IMR-90 (cell line): Measurements from ENCODE around the gene RELN. TPM values are rescaled to one million over a fixed set of nuclear protein-coding genes. Genes with fewer than 3 reads are reported as not detected.
A peak's percentile ranks its signal among the peaks of the same experiment; 100 is the strongest.

Experiments
- ATAC-seq: fragments of 200-7000 bp; cut with Tn5 transposase; 2 replicates; pipeline ENCODE4 v1.9.1; 2020; ENCODE audit warnings: low read depth, mild to moderate bottlenecking, moderate library complexity
- BruUV-seq: library from RNA; stranded (reverse); fragments of 400-500 nt; replicated peaks from 2 replicates; lab custom pipeline; 2021; lab: Mats Ljungman, UMichigan
- CTCF ChIA-PET: fragments of 300-600 bp; formaldehyde crosslinking; extraction: SDS; loops from one replicate; lab custom pipeline; 2021; ENCODE audit warnings: antibody characterized with exemption; lab: Yijun Ruan, JAX
- POLR2A ChIA-PET: fragments of 300-600 bp; sonication (Branson Sonifier 250); formaldehyde crosslinking; loops from one replicate; lab custom pipeline; 2022; ENCODE audit warnings: antibody characterized with exemption; ENCODE audit not compliant: unreplicated experiment; lab: Charles Lee
- DNase-seq: peaks from one replicate; pipeline ENCODE4 v3.0.0; 2013
- H2AFZ ChIP-seq: replicated peaks from 2 replicates; pipeline ENCODE3; 2013; ENCODE audit warnings: low read length, mild to moderate bottlenecking; ENCODE audit not compliant: poor library complexity
- H2AK5ac ChIP-seq: 2 replicates; pipeline ENCODE4 v1.6.1; 2013; ENCODE audit warnings: low read depth, low read length, inconsistent platforms
- H2AK9ac ChIP-seq: replicated peaks from 2 replicates; pipeline ENCODE3; 2013; ENCODE audit warnings: mild to moderate bottlenecking, low read depth, low read length, moderate library complexity; ENCODE audit not compliant: poor library complexity
- H2BK120ac ChIP-seq: 2 replicates; pipeline ENCODE4 v1.6.1; 2013; ENCODE audit warnings: low read depth, low read length, inconsistent platforms
- H2BK15ac ChIP-seq: 3 replicates; pipeline ENCODE4 v1.6.1; 2013; ENCODE audit warnings: low read depth, low read length, inconsistent platforms
- H2BK20ac ChIP-seq: 2 replicates; pipeline ENCODE4 v1.6.1; 2013; ENCODE audit warnings: low read depth, mild to moderate bottlenecking, inconsistent platforms, low read length, moderate library complexity
- H2BK5ac ChIP-seq: 2 replicates; pipeline ENCODE4 v1.6.1; 2013; ENCODE audit warnings: mild to moderate bottlenecking, low read depth, low read length, inconsistent platforms; ENCODE audit not compliant: poor library complexity, severe bottlenecking
- H3K14ac ChIP-seq: replicated peaks from 2 replicates; pipeline ENCODE4 v1.6.1; 2013; ENCODE audit warnings: low read depth, low read length, inconsistent platforms
- H3K18ac ChIP-seq: 2 replicates; pipeline ENCODE4 v1.6.1; 2013; ENCODE audit warnings: low read depth, low read length, control low read depth
- H3K23ac ChIP-seq: 2 replicates; pipeline ENCODE4 v1.6.1; 2013; ENCODE audit warnings: low read depth, low read length, inconsistent platforms
- H3K27ac ChIP-seq: 2 replicates; pipeline ENCODE4 v1.5.1; 2013; ENCODE audit warnings: mild to moderate bottlenecking, control low read depth, low read length; ENCODE audit not compliant: insufficient read depth
- H3K27me3 ChIP-seq: 2 replicates; pipeline ENCODE4 v1.6.1; 2013; ENCODE audit warnings: low read length; ENCODE audit not compliant: control insufficient read depth, insufficient read depth
- H3K36me3 ChIP-seq: 2 replicates; pipeline ENCODE4 v1.6.1; 2013; ENCODE audit warnings: low read length, mixed read lengths; ENCODE audit not compliant: control insufficient read depth, insufficient read depth
- H3K4ac ChIP-seq: 2 replicates; pipeline ENCODE4 v1.6.1; 2013; ENCODE audit warnings: low read depth, low read length, inconsistent platforms
- H3K4me1 ChIP-seq: 2 replicates; pipeline ENCODE4 v1.6.1; 2013; ENCODE audit warnings: low read length, mixed read lengths; ENCODE audit not compliant: control insufficient read depth, insufficient read depth
- H3K4me2 ChIP-seq: 2 replicates; pipeline ENCODE4 v1.6.1; 2013; ENCODE audit warnings: low read depth, mild to moderate bottlenecking, control low read depth, low read length, moderate library complexity
- H3K4me3 ChIP-seq: 2 replicates; pipeline ENCODE4 v1.5.1; 2013; ENCODE audit warnings: low read depth, mild to moderate bottlenecking, control low read depth, low read length, moderate library complexity; ENCODE audit not compliant: insufficient read depth
- H3K56ac ChIP-seq: 2 replicates; pipeline ENCODE4 v1.6.1; 2013; ENCODE audit warnings: low read length, inconsistent platforms; ENCODE audit not compliant: insufficient read depth; ENCODE audit errors: extremely low read depth
- H3K79me1 ChIP-seq, 2 experiments: 2 replicates each; pipeline ENCODE4 v1.6.1; 2013; ENCODE audit warnings: low read length in 2 of 2, inconsistent platforms in 1 of 2, low read depth in 1 of 2
- H3K9ac ChIP-seq: 2 replicates; pipeline ENCODE4 v1.6.1; 2013; ENCODE audit warnings: low read depth, low read length, control low read depth
- H3K9me1 ChIP-seq: 2 replicates; pipeline ENCODE4 v1.6.1; 2013; ENCODE audit warnings: low read length, inconsistent platforms; ENCODE audit not compliant: insufficient read depth
- H3K9me3 ChIP-seq: 2 replicates; pipeline ENCODE4 v1.6.1; 2013; ENCODE audit warnings: low read length; ENCODE audit not compliant: control insufficient read depth, insufficient read depth
- H4K20me1 ChIP-seq: 2 replicates; pipeline ENCODE4 v1.6.1; 2013; ENCODE audit warnings: low read length, inconsistent platforms; ENCODE audit not compliant: insufficient read depth
- H4K5ac ChIP-seq: 2 replicates; pipeline ENCODE4 v1.6.1; 2013; ENCODE audit warnings: mild to moderate bottlenecking, low read depth, low read length, control low read depth
- H4K8ac ChIP-seq, 2 experiments: 2 replicates each; pipeline ENCODE4 v1.6.1; 2013; ENCODE audit warnings: low read depth in 2 of 2, low read length in 2 of 2, control low read depth in 1 of 2, inconsistent platforms in 1 of 2
- H4K91ac ChIP-seq: 2 replicates; pipeline ENCODE4 v1.6.1; 2013; ENCODE audit warnings: low read depth, low read length, inconsistent platforms; ENCODE audit not compliant: insufficient read depth
- BHLHE40 ChIP-seq: fragments of 150-350 bp; IDR thresholded peaks from 2 replicates; pipeline ENCODE4 v1.6.1; 2016; ENCODE audit warnings: mild to moderate bottlenecking, low read depth, low read length
- CEBPB ChIP-seq: IDR thresholded peaks from 2 replicates; pipeline ENCODE4 v1.6.1; 2012; ENCODE audit warnings: low read depth, low read length, improper control_type of control experiment
- CHD1 ChIP-seq: IDR thresholded peaks from 2 replicates; pipeline ENCODE4 v1.6.1; 2012; ENCODE audit warnings: low read depth, low read length, improper control_type of control experiment
- ELK1 ChIP-seq: fragments of 150-350 bp; IDR thresholded peaks from 2 replicates; pipeline ENCODE4 v1.6.1; 2016; ENCODE audit warnings: low read depth, mild to moderate bottlenecking, low read length, moderate library complexity, borderline replicate concordance
- FOS ChIP-seq: fragments of 150-350 bp; IDR thresholded peaks from 2 replicates; pipeline ENCODE4 v1.6.1; 2016; ENCODE audit warnings: low read depth, low read length
- MAFK ChIP-seq: IDR thresholded peaks from 2 replicates; pipeline ENCODE4 v1.6.1; 2012; ENCODE audit warnings: low read depth, low read length, improper control_type of control experiment
- MAZ ChIP-seq: IDR thresholded peaks from 2 replicates; pipeline ENCODE4 v1.6.1; 2012; ENCODE audit warnings: low read depth, mild to moderate bottlenecking, low read length, improper control_type of control experiment, moderate library complexity, borderline replicate concordance
- MXI1 ChIP-seq: IDR thresholded peaks from 2 replicates; pipeline ENCODE4 v1.6.1; 2012; ENCODE audit warnings: low read depth, mild to moderate bottlenecking, low read length, moderate library complexity, borderline replicate concordance
- NFE2L2 ChIP-seq: fragments of 150-350 bp; IDR thresholded peaks from 2 replicates; pipeline ENCODE4 v1.6.1; 2016; ENCODE audit warnings: low read depth, mild to moderate bottlenecking, low read length
- POLR2A ChIP-seq: IDR thresholded peaks from 2 replicates; pipeline ENCODE4 v1.6.1; 2012; ENCODE audit warnings: mild to moderate bottlenecking, low read depth, low read length
- RAD21 ChIP-seq: IDR thresholded peaks from 2 replicates; pipeline ENCODE4 v1.6.1; 2012; ENCODE audit warnings: low read length, improper control_type of control experiment
- RCOR1 ChIP-seq: IDR thresholded peaks from 2 replicates; pipeline ENCODE4 v1.6.1; 2012; ENCODE audit warnings: mild to moderate bottlenecking, low read length, improper control_type of control experiment; ENCODE audit not compliant: insufficient replicate concordance
- RFX5 ChIP-seq: IDR thresholded peaks from 2 replicates; pipeline ENCODE4 v1.8.0; 2012; ENCODE audit warnings: low read depth, mild to moderate bottlenecking, low read length, moderate library complexity
- USF2 ChIP-seq: fragments of 150-350 bp; IDR thresholded peaks from 2 replicates; pipeline ENCODE4 v1.6.1; 2017; ENCODE audit warnings: mild to moderate bottlenecking, antibody characterized with exemption, low read length, low read depth
- WGBS, 2 experiments: methylation state at CpG; one replicate each; pipeline versions ENCODE4 v1.1.5 to v1.1.7; 2013; ENCODE audit warnings: missing lambda C conversion rate in 2 of 2; ENCODE audit not compliant: insufficient read length in 1 of 2; ENCODE audit errors: extremely low coverage in 2 of 2; 5-methylcytosine and 5-hydroxymethylcytosine counted together
- dilution Hi-C: fragments of 300-500 bp; cut with HindIII; formaldehyde crosslinking; loops from one replicate; pipeline ENCODE4 v1.14.3; 2018; ENCODE audit warnings: low sequenced_read_pairs; ENCODE audit not compliant: unreplicated experiment
- in situ Hi-C: fragments of 300-500 bp; cut with MboI; formaldehyde crosslinking; loops from 3 replicates; pipeline ENCODE4 v1.14.3; 2019; ENCODE audit warnings: low sequenced_read_pairs, inconsistent platforms, mixed read lengths
- intact Hi-C: fragments of 100-400 bp; cut with micrococcal nuclease; formaldehyde crosslinking; loops from 2 replicates; pipeline ENCODE4 v1.10.0; 2022
- polyA plus RNA-seq, 3 experiments: library from polyadenylated mRNA; depleted of rRNA; stranded (reverse); fragments of >200 nt; gene quantifications; 2 replicates each; pipeline ENCODE4 v1.2.3, GENCODE V29; 2012; ENCODE audit warnings: low replicate concordance in 1 of 3
- total RNA-seq: library from RNA; depleted of rRNA; stranded (reverse); fragments of >200 nt; gene quantifications from 2 replicates; pipeline ENCODE4 v1.2.3, GENCODE V29; 2012
- TF ChIP-seq, protein P1 (sequence below): conservative IDR thresholded peaks from 2 replicates; pipeline ENCODE4 v1.5.1; 2012; ENCODE audit warnings: mild to moderate bottlenecking, low read depth, low read length, improper control_type of control experiment

RELN gene
- total and polyA plus RNA-seq, 2 of the 4 experiments (the other 2 are of a cell fraction), result 14.7 to 23.7 TPM

- WGBS, 2 experiments, result 0% methylated on average over 1 of the region's 5 CpGs; no CpG with 5 or more reads in 1 of the 2 experiments
- Histone ChIP-seq H3K56ac (no peak overlapping the region), H3K27me3 (no peaks in the 10 kb centered on the region), H2BK120ac (no peak overlapping the region), H3K27ac (no peak overlapping the region), H2BK5ac (no peak overlapping the region), H3K79me1 (no peaks in the 10 kb centered on the region), H2AK5ac (no peak overlapping the region), H4K8ac (no peak overlapping the region), H3K9me1 (no peaks in the 10 kb centered on the region), H3K4ac (no peak overlapping the region), H4K5ac (no peak overlapping the region), H3K23ac (no peak overlapping the region), H3K18ac (no peak overlapping the region), H2AK9ac (no peak overlapping the region), H4K20me1 (no peaks in the 10 kb centered on the region), H3K9ac (no peak overlapping the region), H4K91ac (no peak overlapping the region), H2BK20ac (no peak overlapping the region), H3K4me1 (peaks cover 6% of the 10 kb centered on the region), H2BK15ac (no peak overlapping the region), H3K36me3 (no peaks in the 10 kb centered on the region), H2AFZ (no peak overlapping the region), H3K14ac (no peak overlapping the region), H3K4me3 (no peak overlapping the region), H3K4me2 (peak overlapping the region; percentile 77), H3K9me3 (no peaks in the 10 kb centered on the region)
- ATAC-seq (peak; percentile 63), DNase-seq (peak; percentile 46)
- no TSS peak for BruUV-seq
- CTCF ChIA-PET, result interaction anchor here (0.8 kb wide), 1 partner anchor 14 kb away, joined by 5 read pairs; no protein-coding TSS in a partner anchor
- TF ChIP-seq CEBPB (no peak), MAFK (no peak), MXI1 (no peak), RFX5 (no peak), CHD1 (no peak), FOS (no peak), NFE2L2 (no peak), USF2 (no peak), POLR2A (no peak), BHLHE40 (no peak), RCOR1 (no peak), RAD21 (no peak), MAZ (no peak), ELK1 (no peak)
- TF ChIP-seq, protein P1, sequence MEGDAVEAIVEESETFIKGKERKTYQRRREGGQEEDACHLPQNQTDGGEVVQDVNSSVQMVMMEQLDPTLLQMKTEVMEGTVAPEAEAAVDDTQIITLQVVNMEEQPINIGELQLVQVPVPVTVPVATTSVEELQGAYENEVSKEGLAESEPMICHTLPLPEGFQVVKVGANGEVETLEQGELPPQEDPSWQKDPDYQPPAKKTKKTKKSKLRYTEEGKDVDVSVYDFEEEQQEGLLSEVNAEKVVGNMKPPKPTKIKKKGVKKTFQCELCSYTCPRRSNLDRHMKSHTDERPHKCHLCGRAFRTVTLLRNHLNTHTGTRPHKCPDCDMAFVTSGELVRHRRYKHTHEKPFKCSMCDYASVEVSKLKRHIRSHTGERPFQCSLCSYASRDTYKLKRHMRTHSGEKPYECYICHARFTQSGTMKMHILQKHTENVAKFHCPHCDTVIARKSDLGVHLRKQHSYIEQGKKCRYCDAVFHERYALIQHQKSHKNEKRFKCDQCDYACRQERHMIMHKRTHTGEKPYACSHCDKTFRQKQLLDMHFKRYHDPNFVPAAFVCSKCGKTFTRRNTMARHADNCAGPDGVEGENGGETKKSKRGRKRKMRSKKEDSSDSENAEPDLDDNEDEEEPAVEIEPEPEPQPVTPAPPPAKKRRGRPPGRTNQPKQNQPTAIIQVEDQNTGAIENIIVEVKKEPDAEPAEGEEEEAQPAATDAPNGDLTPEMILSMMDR, result no peak
- in situ Hi-C loops (no loop called here), intact Hi-C loops (no loop called here), dilution Hi-C loops (no loop called here)
- POLR2A ChIA-PET, result no interaction called here
Observed at GRCh38 chr7:103689255-103689654, 300.2 kb downstream of the RELN start.
